UCSD-AML1 (cell line): Measurements from ENCODE around the gene TAOK1.
A peak's percentile ranks its signal among the peaks of the same experiment; 100 is the strongest.

ENCODE experiments used
- DNase-seq: peaks from one replicate; lab custom pipeline; 2025; ENCODE audit not compliant: unreplicated experiment; lab: John Stamatoyannopoulos, UW

The TAOK1 gene

DNA sequence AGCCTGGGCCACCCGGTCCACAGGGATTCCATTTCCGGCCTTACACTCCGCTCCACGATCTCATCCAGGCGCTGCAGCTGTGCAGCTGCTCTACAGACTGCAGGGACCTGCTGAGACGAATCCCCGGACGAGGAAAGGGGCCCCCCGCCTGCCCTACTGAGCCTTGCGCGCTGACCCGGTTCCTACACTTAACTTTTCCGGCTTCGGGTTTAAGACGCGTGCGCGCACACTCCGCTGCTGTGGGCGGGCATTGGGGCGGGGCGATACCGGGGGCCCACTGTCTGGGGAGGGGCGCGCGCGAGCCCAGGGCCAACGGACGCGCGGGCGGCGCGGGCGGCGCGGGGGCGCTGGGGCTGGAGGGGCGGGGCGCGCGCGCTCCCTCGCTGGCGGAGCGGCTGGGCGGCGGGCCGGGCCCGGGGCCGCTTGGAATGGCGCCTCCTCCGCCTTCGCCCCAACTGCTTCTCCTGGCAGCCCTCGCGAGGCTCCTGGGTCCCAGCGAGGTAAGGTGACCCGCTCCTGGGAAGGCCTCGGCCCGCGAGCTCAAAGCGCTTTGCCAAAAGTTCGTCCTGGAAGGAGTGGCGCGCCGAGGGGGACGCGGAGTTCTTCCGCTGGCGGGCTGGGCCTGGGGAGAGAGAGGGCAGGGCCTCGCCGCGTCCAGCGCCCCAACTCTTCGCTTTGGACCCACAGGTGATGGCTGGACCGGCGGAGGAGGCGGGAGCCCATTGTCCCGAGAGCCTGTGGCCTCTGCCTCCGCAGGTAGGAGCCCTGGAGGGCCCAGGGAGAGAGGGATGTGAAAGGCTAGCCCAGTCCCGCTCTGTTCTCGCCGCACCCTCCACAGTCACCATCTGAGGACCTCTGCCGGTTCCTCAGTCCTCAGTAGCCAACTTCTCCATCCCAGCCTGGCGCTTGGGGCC is 178.4 kb downstream of the TAOK1 start, which contains the start of gene TP53I13:
TSS of gene TP53I13 (plus strand) at position 371 of the 914 bp plus-strand sequence. CDS start at position 429, 58 bp downstream.
- peak; percentile 90 for DNase-seq

GRCh38 chr17:29569245-29569950 is 179.2 kb downstream of the TAOK1 start:
- DNase-seq, result no peak

GRCh38 chr17:29570521-29570920 is 180.4 kb downstream of the TAOK1 start:
- no peak for DNase-seq

- DNase-seq, result no peak
Observed at GRCh38 chr17:29571486-29571882, 181.3 kb downstream of the TAOK1 start.

DNA sequence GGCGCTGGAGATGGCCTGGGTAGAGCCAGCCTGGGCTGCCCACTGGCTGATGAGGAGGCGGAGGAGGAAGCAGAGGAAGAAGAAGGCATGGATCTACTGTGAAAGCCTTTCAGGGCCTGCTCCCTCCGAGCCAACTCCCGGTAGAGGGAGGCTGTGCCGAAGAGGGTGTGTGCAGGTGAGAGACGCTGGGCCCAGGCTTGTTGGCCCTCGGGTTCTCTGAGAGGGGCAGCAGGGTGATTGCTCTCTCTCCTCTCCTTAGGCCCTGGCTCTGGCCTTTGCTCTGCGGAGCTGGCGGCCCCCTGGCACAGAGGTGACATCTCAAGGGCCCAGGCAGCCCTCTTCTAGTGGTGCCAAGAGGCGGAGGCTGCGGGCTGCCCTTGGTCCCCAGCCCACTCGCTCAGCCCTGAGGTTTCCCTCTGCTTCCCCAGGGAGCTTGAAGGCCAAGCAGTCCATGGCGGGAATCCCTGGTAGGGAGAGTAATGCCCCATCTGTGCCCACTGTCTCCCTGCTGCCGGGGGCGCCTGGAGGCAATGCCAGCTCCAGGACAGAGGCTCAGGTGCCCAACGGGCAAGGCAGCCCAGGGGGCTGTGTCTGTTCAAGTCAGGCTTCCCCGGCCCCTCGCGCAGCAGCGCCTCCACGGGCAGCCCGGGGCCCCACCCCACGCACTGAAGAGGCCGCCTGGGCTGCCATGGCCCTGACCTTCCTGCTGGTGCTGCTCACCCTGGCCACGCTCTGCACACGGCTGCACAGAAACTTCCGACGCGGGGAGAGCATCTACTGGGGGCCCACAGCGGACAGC is 181.9 kb downstream of the TAOK1 start:
- DNase-seq, result no peak

DNA sequence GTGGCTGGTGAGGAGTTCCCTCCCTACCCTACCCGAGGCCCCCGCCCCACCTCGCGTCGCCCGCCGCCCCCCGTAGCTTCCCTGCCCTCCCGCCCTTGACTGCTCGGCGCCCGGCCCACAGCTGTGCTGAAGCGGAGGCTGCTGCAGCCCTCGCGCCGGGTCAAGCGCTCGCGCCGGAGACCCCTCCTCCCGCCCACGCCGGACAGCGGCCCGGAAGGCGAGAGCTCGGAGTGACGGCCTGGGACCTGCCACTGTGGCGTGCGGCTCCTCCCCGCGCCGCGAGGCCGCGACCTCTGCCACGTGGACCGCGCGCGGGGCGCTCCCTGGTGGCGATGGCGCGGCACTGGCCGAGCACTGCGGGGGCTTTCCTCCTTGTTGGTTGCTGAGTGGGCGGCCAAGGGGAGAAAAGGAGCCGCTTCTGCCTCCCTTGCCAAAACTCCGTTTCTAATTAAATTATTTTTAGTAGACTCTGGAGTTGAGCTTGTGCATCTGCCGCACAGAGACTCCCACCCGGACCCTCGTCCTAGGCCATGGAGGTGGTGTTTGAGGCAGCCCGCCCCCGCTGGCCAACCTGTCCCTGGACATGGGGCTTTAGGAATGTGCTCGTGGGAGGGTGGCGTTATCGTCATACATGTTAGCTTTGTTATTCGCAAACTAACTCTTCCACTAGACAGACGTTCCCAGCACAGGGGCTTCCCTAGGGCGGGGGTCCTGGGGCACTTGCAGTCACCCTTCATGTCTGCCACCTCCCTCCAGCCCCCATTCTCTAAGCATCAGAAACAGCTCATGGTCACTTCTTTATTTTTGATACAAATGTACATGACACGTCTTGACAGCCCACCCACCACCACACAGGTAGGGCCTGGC is 182.8 kb downstream of the TAOK1 start:
- no peak for DNase-seq

DNA sequence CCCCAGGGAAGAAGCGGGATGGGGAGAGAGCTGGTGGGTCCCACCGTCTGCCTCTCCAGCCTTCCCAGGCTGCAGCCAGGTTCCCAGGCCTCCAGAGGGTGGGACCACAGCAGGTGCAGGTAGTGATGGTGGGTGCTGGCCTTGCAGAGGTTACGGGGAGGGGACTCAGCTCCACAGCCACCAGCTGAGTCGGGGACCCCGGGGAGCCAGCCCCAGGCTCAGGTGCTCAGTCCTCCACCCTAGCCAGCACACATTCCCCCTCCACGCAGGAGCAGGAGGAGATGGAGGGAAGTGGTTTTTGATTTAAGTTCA is 183.4 kb downstream of the TAOK1 start:
- DNase-seq, result no peak

DNA sequence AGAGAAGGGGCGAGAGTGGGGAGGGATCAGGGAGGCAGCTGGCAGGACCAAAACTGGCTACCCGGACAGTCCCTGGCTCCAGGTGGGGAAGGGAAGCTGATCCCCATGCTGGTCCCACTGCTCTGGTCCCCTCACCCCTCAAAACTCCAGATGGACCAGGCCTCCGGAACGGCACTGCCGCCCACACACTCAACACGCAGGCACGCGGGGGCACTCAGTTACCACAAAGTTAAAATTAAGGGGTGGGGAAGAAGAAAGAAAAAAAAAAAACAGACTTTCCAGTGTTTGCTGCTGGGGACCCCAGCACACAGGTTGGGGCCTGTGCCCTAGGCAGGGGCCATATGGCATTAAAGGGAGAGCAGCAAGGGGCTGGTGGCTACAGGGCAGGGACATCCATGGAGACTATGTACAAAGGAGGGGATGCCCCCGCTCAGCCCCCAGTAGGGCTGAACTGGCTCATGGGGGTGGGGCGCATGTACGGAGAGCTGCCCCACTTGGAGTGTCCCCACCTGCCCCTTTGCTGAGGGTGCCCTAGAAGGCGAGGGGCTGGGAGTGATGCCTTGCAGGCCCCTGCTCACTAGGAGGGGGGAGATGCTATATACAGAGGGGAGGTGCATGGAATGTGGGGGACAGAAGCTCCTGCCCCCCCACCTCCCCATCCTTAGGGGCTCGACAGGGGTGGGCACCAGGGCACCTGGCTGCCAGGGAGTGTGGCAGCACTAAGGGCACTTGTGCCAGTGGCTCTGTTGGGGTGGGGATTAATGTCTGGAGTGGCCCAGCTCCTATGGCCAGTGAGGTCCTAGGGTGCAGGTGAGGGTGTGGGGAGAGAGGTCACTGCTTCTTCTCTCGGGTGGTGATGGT is 183.9 kb downstream of the TAOK1 start:
- no peak for DNase-seq

DNA sequence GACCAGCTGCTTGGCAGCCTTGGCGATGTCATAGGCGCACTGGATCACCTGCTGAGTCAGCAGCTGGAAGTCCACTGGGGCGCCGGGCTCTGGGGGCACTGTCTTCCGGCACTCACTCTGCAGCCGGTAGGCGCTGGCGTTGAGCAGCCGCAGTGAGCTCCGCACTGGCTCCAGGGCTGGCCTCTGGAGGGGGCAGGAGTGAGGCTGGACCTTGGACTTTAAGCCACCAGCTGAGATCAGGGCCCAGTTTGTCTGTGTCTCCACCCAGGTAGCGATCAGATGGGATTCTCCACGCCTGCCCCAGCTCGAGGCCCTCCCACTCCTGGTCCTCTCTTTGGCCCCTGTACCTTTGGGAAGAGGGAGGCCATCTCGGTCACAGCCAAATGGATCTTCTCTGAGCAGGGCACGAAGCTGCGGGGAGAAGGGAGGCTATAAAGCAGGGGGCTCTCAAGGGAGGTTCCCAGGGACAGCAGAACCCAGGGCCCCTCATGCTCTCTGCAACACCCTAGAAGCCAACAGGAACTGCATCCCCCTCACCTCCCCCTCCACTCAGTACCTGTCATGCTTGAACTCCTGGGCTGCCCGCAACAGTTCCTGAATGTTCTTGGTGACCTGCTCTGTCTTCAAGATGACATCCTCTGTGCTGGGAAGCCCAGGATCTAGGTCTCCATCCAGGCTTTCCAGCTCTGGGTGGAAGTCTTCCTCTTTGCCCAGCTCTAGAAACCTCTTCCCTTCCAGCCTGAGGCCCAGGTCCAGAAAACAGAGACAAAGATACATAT is 184.8 kb downstream of the TAOK1 start:
- DNase-seq, result no peak

DNA sequence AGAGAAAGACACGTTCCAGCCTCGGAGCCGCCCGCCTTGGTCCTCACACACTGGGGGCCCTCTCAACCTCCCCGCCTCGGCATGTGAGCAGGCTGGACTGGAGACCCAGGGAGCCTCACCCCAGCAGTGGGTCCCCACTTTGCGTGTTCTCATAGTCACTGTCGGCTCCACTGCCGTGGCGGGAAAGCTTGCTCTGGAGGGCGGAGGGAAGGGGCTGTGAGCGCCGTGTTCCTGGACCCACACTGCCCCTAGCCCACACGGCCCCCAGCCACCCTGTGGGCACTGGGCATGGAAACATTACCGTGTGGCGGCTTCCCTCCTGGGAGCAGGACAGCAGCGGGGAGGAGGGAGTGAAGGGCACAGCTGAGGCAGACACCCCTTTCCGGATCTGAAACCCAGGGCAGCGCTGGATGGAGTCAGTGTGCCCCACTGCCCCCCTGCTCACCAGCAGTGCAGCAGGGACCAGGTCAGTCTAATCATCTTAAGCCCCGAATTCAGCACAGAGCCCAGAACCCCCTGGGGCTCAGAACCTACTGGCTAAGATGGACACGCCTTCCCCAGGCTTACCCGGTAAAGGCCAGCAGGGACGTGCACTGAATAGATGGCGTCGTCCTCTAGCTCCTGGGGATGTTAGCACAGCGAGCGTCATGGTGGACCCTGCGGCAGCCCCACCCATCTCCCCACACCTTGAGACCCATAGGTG is 185.5 kb downstream of the TAOK1 start:
- DNase-seq, result no peak

- DNase-seq, result no peak
Observed at GRCh38 chr17:29576214-29577000, 186.2 kb downstream of the TAOK1 start.

DNA sequence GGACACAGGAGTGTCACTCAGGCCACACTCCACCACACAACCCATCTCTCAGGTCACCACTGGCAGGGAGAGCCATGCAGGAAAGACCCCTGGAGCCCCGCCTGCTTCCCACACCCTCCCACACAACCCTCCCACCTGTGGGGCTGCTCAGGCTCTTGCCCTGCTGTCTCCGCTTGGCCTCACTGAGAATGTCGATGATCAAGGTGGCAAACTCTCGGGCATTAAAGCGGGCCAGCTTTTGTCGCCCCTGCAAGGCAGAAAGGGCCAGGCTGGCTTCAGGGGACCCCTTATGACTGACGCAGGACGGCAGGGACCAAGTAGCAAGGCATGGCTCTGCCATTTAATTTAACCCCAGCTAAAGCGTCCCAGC is 186.8 kb downstream of the TAOK1 start:
- DNase-seq, result no peak

GRCh38 chr17:29577385-29578211 is 187.4 kb downstream of the TAOK1 start:
- DNase-seq, result no peak

- DNase-seq, result no peak
Observed at GRCh38 chr17:29578626-29579485, 188.7 kb downstream of the TAOK1 start.

DNA sequence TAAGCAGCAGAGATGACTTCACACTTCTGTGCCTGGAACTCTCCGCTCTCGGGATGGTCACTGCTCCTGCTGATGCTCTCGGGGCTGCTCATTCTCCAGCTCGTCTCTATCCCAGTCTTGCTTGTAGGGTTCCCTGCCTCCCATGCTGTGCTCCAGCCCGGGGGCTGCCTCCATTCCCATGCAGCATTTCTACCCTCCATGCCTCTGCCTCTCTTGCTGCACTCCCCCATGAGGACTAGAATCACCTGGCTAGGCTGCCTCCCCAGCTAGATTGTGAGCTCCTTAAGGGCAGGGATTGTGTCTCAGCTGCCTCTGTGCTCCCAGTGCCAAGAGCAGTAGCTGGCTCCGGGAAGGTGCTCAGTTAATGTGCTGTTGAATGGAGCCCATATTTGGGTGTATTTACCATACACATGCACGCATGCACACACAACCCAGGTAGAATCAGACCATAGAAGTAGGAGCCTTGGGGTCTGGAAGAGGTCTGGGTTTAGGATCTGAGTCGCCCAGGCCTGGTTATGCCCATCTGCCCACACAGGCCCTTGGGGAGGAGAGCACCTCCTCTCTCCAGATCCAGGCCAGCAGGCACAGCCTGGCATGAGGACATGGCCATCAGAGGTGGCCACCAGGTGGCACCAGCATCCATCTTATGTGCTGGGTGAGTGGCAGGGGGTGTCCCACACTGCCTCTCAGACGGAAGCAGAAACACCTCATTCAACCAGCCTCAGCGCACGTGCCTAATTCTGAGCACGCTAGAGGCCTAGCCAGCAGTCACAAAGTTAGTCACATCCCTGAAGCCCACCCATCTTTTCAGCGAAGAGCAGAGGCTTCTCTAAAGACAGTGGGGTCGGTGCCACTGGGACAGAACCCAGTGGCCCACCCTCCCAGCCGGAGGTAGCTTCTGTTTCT is 190.0 kb downstream of the TAOK1 start:
- peak; percentile 81 for DNase-seq
